HepG2 (cell line): Measurements from ENCODE around the gene SULT1C4.
"Not testable (repeated sequence)": the region's sequence is repeated elsewhere in the genome, so short reads cannot be mapped to it uniquely, and the experiment has no call there.

Experiments used
- HNRNPL ChIP-seq: fragments of 200-400 bp; formaldehyde crosslinking; IDR thresholded peaks from 2 replicates; pipeline ENCODE4 v1.6.1; 2017; ENCODE audit warnings: mild to moderate bottlenecking, low read depth, low read length
- JUNB ChIP-seq: sonication (generic); formaldehyde crosslinking; IDR thresholded peaks from 2 replicates; pipeline ENCODE4 v1.8.0; 2022; ENCODE audit warnings: missing genetic modification reagents, mild to moderate bottlenecking, borderline replicate concordance
- ZNF10 ChIP-seq: sonication (generic); formaldehyde crosslinking; IDR thresholded peaks from 2 replicates; pipeline ENCODE4 v1.4.0; 2020; ENCODE audit warnings: mild to moderate bottlenecking, low read depth, missing genetic modification reagents, borderline replicate concordance
- ZNF274 ChIP-seq: sonication (generic); formaldehyde crosslinking; IDR thresholded peaks from 2 replicates; pipeline ENCODE4 v1.5.1; 2020; ENCODE audit warnings: mild to moderate bottlenecking, missing genetic modification reagents
- ZNF75D ChIP-seq: sonication (generic); formaldehyde crosslinking; IDR thresholded peaks from 2 replicates; pipeline ENCODE4 v1.8.1; 2023; ENCODE audit warnings: missing genetic modification reagents, mild to moderate bottlenecking, borderline replicate concordance
- ZNF766 ChIP-seq: sonication (generic); formaldehyde crosslinking; IDR thresholded peaks from 2 replicates; pipeline ENCODE4 v1.5.0; 2020; ENCODE audit warnings: missing genetic modification reagents, borderline replicate concordance
- ZNF816 ChIP-seq: sonication (generic); formaldehyde crosslinking; IDR thresholded peaks from 2 replicates; pipeline ENCODE4 v1.8.0; 2022; ENCODE audit warnings: missing genetic modification reagents, mild to moderate bottlenecking, borderline replicate concordance

DNA sequence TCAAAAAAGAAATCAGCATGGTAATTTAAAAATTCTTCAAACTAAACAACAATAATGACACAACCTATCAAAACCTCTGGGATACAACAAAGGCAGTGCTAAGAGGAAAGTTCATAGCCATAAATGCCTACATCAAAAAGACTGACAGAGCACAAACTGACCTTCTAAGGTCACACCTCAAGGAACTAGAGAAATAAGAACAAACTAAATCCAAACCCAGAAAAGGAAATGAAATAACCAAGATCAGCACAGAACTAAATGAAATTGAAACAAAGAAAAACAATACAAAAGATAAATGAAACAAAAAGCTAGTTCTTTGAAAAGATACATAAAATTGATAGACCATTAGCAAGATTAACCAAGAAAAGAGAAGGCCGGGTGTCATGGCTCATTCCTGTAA is 18.4 kb upstream of the SULT1C4 start:
- TF ChIP-seq ZNF274 (CRISPR knock-in tag); JUNB; ZNF10; ZNF816 (CRISPR knock-in tag); HNRNPL; ZNF766 (CRISPR knock-in tag); ZNF75D (CRISPR knock-in tag): not testable (repeated sequence)
